Esophagus squamous epithelium (tissue), 4 donors: Measurements from ENCODE around the gene RELL1.

Source experiments
- CTCF ChIP-seq, 6 experiments: fragments of 450-650 bp in 4 of 6; fragments of 200-600 bp in 2 of 6; sonication (generic) in 2 of 6; IDR thresholded peaks; one replicate each; pipeline ENCODE4 v1.5.1; 2016 to 2019; ENCODE audit warnings: antibody characterized with exemption in 6 of 6, mild to moderate bottlenecking in 4 of 6, moderate library complexity in 4 of 6
- POLR2A ChIP-seq, 4 donors: fragments of 450-650 bp; IDR thresholded peaks; one replicate each; pipeline ENCODE4 v1.6.1; 2017; ENCODE audit warnings: antibody characterized with exemption in 4 of 4, mild to moderate bottlenecking in 4 of 4, moderate library complexity in 3 of 4

GRCh38 chr4:37639551-37640285, 46.5 kb downstream of the RELL1 start:
- TF ChIP-seq POLR2A (IDR thresholded peaks at IDR 0.05) (no peak), CTCF (IDR thresholded peaks at IDR 0.05) (no peak)
